H1 (cell line): ENCODE measurements around the gene SLC6A20. TPM values are rescaled to one million over a fixed set of nuclear protein-coding genes. Genes with fewer than 3 reads are reported as not detected.

Experiments used
- GTF2F1 ChIP-seq: IDR thresholded peaks from 2 replicates; pipeline ENCODE4 v1.6.1; 2012; ENCODE audit warnings: low read depth, low read length, improper control_type of control experiment, borderline replicate concordance
- JUN ChIP-seq: IDR thresholded peaks from 2 replicates; pipeline ENCODE4 v1.6.1; 2011; ENCODE audit warnings: low read depth, mild to moderate bottlenecking, improper control_type of control experiment, low read length
- RBBP5 ChIP-seq: IDR thresholded peaks from 2 replicates; pipeline ENCODE4 v1.7.1; 2012; ENCODE audit warnings: low read depth, mild to moderate bottlenecking, inconsistent platforms, low read length, moderate library complexity, borderline replicate concordance
- polyA plus RNA-seq, 7 experiments: library from polyadenylated mRNA; depleted of rRNA in 3 of 7; stranded (reverse) in 5 of 7; unstranded in 2 of 7; fragments of >200 nt in 5 of 7; fragments of 200-250 nt in 2 of 7; gene quantifications; 1 replicate in 5 of 7; 2 replicates in 1 of 7; 4 replicates in 1 of 7; pipeline versions ENCODE4 v1.2.1 to v1.2.3, GENCODE V29; 2011 to 2013; ENCODE audit warnings: missing spikeins in 2 of 7, mixed read lengths in 2 of 7
- total RNA-seq: library from RNA; stranded (reverse); fragmentation: NEBNext Ultra II Directional; extraction: Animal tissue kit (Norgen Biotek cat#: 25700); gene quantifications from 2 replicates; pipeline ENCODE4 v1.2.1, GENCODE V29; 2021

SLC6A20 gene
- total and polyA plus RNA-seq, 2 of the 8 experiments (the other 6 are each of a cell fraction or from before 2014, with no cell fraction given), result 0.05 TPM; not detected in 1

DNA sequence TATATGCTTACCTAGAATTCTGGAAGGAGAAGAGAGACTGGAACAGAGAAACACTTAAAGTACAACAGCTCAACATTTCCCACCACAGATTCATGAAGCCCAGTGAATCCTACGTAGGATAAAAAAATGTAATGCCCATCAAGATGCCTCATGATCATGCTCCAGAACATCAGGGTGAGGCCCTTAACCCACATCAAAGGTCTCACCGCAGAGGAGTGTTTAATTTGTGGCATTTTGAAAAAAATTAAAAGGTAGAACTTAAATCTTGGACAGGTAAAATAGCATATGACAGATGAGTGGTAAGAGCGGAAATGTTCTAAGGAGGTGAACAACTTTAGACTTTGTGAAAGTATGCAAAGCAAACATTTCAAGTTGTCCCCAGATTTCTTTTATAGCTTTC is 9.7 kb upstream of the SLC6A20 start (continued):
- TF ChIP-seq GTF2F1 (no peak), RBBP5 (no peak), JUN (no peak)
